HL-60 (cell line): ENCODE data around the gene TNFSF12.

Experiments
- DNase-seq, 2 experiments: peaks; one replicate each; pipeline ENCODE4 v3.0.0-alpha.2; 2010 to 2020; ENCODE audit warnings: low read depth in 1 of 2, low spot score in 1 of 2
- H3K27ac ChIP-seq: fragments of 250-450 bp; sonication (Bioruptor Pico); replicated peaks from 2 replicates; pipeline ENCODE4 v1.5.1; 2020; ENCODE audit warnings: mild to moderate bottlenecking, moderate library complexity
- H3K27me3 ChIP-seq: fragments of 250-450 bp; sonication (Bioruptor Pico); 2 replicates; pipeline ENCODE4 v1.5.1; 2021; ENCODE audit warnings: mild to moderate bottlenecking, moderate library complexity; ENCODE audit not compliant: insufficient read depth, poor library complexity, severe bottlenecking
- H3K4me3 ChIP-seq: replicated peaks from 2 replicates; pipeline ENCODE4 v1.5.1; 2011; ENCODE audit warnings: mild to moderate bottlenecking, control low read depth, low read length; ENCODE audit not compliant: insufficient read depth
- GABPA ChIP-seq: IDR thresholded peaks from 2 replicates; pipeline ENCODE4 v1.6.1; 2012; ENCODE audit warnings: low read depth
- POLR2AphosphoS5 ChIP-seq: IDR thresholded peaks from 2 replicates; pipeline ENCODE4 v1.6.1; 2012; ENCODE audit warnings: low read depth
- SPI1 ChIP-seq: IDR thresholded peaks from 2 replicates; pipeline ENCODE4 v1.6.1; 2012; ENCODE audit warnings: low read depth, mild to moderate bottlenecking, borderline replicate concordance
- TF ChIP-seq, protein P1 (sequence below): IDR thresholded peaks from 2 replicates; pipeline ENCODE4 v1.6.1; 2012; ENCODE audit warnings: low read depth; ENCODE audit not compliant: insufficient replicate concordance
- TF ChIP-seq, protein P2 (sequence below): IDR thresholded peaks from one replicate; pipeline ENCODE4 v1.5.1; 2011; ENCODE audit warnings: low read length, control low read depth, inconsistent platforms; ENCODE audit not compliant: insufficient read depth

TNFSF12 gene

DNA sequence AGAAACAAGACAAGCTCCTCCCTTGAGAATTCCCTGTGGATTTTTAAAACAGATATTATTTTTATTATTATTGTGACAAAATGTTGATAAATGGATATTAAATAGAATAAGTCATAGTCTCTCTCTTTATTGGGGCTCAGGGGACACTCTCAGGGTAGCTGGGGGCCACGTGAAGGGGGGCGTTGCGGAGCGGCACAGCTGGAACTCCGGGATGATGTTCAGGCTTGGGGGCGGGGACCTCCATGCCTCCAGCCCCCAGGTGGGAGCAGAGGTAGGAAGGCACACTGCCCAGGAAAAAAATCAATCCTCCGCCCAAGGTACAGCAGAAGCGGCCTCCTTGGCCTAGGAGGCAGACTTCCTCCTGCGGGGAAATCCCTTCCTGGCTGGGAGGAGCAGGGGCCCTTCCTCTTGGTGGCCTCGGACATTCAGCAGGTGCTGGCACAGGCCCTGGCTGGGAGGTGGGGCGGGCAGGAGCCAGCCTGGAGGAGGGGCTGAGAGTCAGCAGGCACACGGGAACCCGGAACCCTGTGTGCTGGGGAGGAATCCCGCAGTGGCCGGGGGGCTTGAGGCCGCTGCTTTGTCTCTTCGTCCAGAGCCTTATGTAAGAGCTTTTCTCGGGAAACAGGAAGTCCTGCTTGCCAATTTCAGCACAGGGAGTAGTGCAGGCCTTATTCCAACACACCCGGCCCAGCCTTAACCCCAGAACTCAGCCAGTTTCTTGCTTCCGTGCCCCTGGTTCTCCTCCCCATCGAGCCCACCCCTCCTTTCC, 9.1 kb downstream of the TNFSF12 start:
- DNase-seq: peak; percentile 84 to 90
- peak; percentile 28; the same call in 1 of the 2 replicates for TF ChIP-seq SPI1
- TF ChIP-seq POLR2AphosphoS5: no peak; the same call in none of the 2 replicates
- peak overlapping the region; percentile 94 for H3K27ac ChIP-seq
- peak overlapping the region; percentile 59 for H3K4me3 ChIP-seq
- H3K27me3 ChIP-seq: no peaks in the 10 kb centered on the region

- Histone ChIP-seq H3K4me3 (peak within 1 kb of the TSS; percentile 59), H3K27me3 (no peaks in the 10 kb centered on the region), H3K27ac (peak within 1 kb of the TSS; percentile 94)
- TF ChIP-seq SPI1: peak; percentile 31; the same call in 1 of the 2 replicates
- TF ChIP-seq, protein P1, sequence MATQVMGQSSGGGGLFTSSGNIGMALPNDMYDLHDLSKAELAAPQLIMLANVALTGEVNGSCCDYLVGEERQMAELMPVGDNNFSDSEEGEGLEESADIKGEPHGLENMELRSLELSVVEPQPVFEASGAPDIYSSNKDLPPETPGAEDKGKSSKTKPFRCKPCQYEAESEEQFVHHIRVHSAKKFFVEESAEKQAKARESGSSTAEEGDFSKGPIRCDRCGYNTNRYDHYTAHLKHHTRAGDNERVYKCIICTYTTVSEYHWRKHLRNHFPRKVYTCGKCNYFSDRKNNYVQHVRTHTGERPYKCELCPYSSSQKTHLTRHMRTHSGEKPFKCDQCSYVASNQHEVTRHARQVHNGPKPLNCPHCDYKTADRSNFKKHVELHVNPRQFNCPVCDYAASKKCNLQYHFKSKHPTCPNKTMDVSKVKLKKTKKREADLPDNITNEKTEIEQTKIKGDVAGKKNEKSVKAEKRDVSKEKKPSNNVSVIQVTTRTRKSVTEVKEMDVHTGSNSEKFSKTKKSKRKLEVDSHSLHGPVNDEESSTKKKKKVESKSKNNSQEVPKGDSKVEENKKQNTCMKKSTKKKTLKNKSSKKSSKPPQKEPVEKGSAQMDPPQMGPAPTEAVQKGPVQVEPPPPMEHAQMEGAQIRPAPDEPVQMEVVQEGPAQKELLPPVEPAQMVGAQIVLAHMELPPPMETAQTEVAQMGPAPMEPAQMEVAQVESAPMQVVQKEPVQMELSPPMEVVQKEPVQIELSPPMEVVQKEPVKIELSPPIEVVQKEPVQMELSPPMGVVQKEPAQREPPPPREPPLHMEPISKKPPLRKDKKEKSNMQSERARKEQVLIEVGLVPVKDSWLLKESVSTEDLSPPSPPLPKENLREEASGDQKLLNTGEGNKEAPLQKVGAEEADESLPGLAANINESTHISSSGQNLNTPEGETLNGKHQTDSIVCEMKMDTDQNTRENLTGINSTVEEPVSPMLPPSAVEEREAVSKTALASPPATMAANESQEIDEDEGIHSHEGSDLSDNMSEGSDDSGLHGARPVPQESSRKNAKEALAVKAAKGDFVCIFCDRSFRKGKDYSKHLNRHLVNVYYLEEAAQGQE: no peak
- TF ChIP-seq, protein P2, sequence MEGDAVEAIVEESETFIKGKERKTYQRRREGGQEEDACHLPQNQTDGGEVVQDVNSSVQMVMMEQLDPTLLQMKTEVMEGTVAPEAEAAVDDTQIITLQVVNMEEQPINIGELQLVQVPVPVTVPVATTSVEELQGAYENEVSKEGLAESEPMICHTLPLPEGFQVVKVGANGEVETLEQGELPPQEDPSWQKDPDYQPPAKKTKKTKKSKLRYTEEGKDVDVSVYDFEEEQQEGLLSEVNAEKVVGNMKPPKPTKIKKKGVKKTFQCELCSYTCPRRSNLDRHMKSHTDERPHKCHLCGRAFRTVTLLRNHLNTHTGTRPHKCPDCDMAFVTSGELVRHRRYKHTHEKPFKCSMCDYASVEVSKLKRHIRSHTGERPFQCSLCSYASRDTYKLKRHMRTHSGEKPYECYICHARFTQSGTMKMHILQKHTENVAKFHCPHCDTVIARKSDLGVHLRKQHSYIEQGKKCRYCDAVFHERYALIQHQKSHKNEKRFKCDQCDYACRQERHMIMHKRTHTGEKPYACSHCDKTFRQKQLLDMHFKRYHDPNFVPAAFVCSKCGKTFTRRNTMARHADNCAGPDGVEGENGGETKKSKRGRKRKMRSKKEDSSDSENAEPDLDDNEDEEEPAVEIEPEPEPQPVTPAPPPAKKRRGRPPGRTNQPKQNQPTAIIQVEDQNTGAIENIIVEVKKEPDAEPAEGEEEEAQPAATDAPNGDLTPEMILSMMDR: no peak
- TF ChIP-seq POLR2AphosphoS5: peak; percentile 33; the same call in 1 of the 2 replicates
- no peak for TF ChIP-seq GABPA
- peak in 1 of 2 experiments; percentile 69 for DNase-seq
Observed at GRCh38 chr17:7558544-7559319, 9.9 kb downstream of the TNFSF12 start, which contains the start of gene TNFSF13. TSS of gene TNFSF13 (plus strand) at chr17:7558750. CDS start at chr17:7559040, 290 bp downstream.

- peak in 1 of 2 experiments; percentile 22 for DNase-seq
- peak overlapping the region; percentile 94 for H3K27ac ChIP-seq
- H3K4me3 ChIP-seq: peak overlapping the region; percentile 59
- no peak for TF ChIP-seq POLR2AphosphoS5
- TF ChIP-seq, protein P2: no peak
- TF ChIP-seq, protein P1: no peak
- no peak for TF ChIP-seq GABPA
- TF ChIP-seq SPI1: no peak
- H3K27me3 ChIP-seq: no peaks in the 10 kb centered on the region
Observed at GRCh38 chr17:7559320-7560171, 10.7 kb downstream of the TNFSF12 start.
